H1 (cell line): ENCODE measurements around the gene CAMTA1. TPM values are rescaled to one million over a fixed set of nuclear protein-coding genes. Genes with fewer than 3 reads are reported as not detected.

Experiments
- CTCF ChIA-PET: fragments of 300-600 bp; sonication (Branson Sonifier 250); formaldehyde crosslinking; loops from one replicate; lab custom pipeline; 2021; ENCODE audit not compliant: partially characterized antibody; lab: Charles Lee
- POLR2A ChIA-PET: fragments of 300-600 bp; sonication (Branson Sonifier 250); formaldehyde crosslinking; loops from one replicate; lab custom pipeline; 2021; ENCODE audit warnings: inconsistent platforms; ENCODE audit not compliant: partially characterized antibody; lab: Charles Lee
- DNase-seq, 2 experiments: peaks; one replicate each; pipeline versions ENCODE4 v3.0.0 to v3.0.0-alpha.2; 2010 to 2022; ENCODE audit warnings: low spot score in 2 of 2, low read depth in 1 of 2, mixed read lengths in 1 of 2
- FAIRE-seq: peaks from 2 replicates; lab custom pipeline; 2011; peaks lifted over from hg19 to GRCh38; lab: Jason Lieb, UNC
- H2AFZ ChIP-seq: 2 replicates; pipeline ENCODE4 v1.8.1; 2012; ENCODE audit warnings: low read length, inconsistent platforms
- H2AK5ac ChIP-seq: 2 replicates; pipeline ENCODE4 v1.6.1; 2013; ENCODE audit warnings: low read depth, low read length
- H2BK120ac ChIP-seq: replicated peaks from 2 replicates; pipeline ENCODE3; 2013; ENCODE audit warnings: low read depth, low read length, inconsistent platforms
- H2BK12ac ChIP-seq: 2 replicates; pipeline ENCODE4 v1.6.1; 2013; ENCODE audit warnings: low read depth, low read length
- H2BK15ac ChIP-seq: 2 replicates; pipeline ENCODE4 v1.6.1; 2013; ENCODE audit warnings: low read length
- H2BK20ac ChIP-seq: 2 replicates; pipeline ENCODE4 v1.6.1; 2013; ENCODE audit warnings: low read length
- H2BK5ac ChIP-seq: 2 replicates; pipeline ENCODE4 v1.6.1; 2013; ENCODE audit warnings: low read depth, low read length
- H3K14ac ChIP-seq: 2 replicates; pipeline ENCODE4 v1.6.1; 2013; ENCODE audit warnings: inconsistent platforms; ENCODE audit not compliant: insufficient read length
- H3K18ac ChIP-seq: 2 replicates; pipeline ENCODE4 v1.6.1; 2013; ENCODE audit warnings: low read length; ENCODE audit errors: extremely low read depth
- H3K23ac ChIP-seq: 2 replicates; pipeline ENCODE4 v1.6.1; 2013; ENCODE audit warnings: inconsistent platforms; ENCODE audit not compliant: insufficient read length
- H3K23me2 ChIP-seq: 2 replicates; pipeline ENCODE4 v1.6.1; 2013; ENCODE audit warnings: low read depth, low read length
- H3K27ac ChIP-seq: 2 replicates; pipeline ENCODE4 v1.6.1; 2011; ENCODE audit warnings: low read depth, low read length, inconsistent platforms
- H3K27me3 ChIP-seq, 4 experiments: replicated peaks in 1 of 4; 1 replicate in 1 of 4; 2 replicates in 3 of 4; pipeline versions ENCODE4 v1.6.1 to v1.8.1; 2011 to 2013; ENCODE audit warnings: low read length in 3 of 4, mild to moderate bottlenecking in 3 of 4, inconsistent platforms in 2 of 4, mixed read lengths in 2 of 4, moderate library complexity in 1 of 4; ENCODE audit not compliant: control insufficient read depth in 3 of 4, insufficient read depth in 3 of 4; ENCODE audit errors: extremely low read depth in 1 of 4
- H3K36me3 ChIP-seq, 4 experiments: 2 replicates each; pipeline versions ENCODE4 v1.6.1 to v1.8.1; 2011 to 2013; ENCODE audit warnings: mild to moderate bottlenecking in 4 of 4, low read length in 3 of 4, moderate library complexity in 2 of 4, control low read depth in 1 of 4, inconsistent platforms in 1 of 4; ENCODE audit not compliant: insufficient read depth in 4 of 4, control insufficient read depth in 2 of 4
- H3K4ac ChIP-seq: replicated peaks from 2 replicates; pipeline ENCODE3; 2013; ENCODE audit warnings: low read length, low read depth, mixed read lengths, inconsistent platforms; ENCODE audit not compliant: insufficient read length
- H3K4me1 ChIP-seq, 4 experiments: replicated peaks in 1 of 4; 1 replicate in 1 of 4; 2 replicates in 3 of 4; pipeline versions ENCODE4 v1.6.1 to v1.8.1; 2011 to 2013; ENCODE audit warnings: low read length in 3 of 4, inconsistent platforms in 2 of 4, mixed read lengths in 1 of 4; ENCODE audit not compliant: insufficient read depth in 4 of 4, control insufficient read depth in 3 of 4
- H3K4me2 ChIP-seq, 2 experiments: 2 replicates each; pipeline versions ENCODE4 v1.6.1 to v1.8.1; 2011 to 2013; ENCODE audit warnings: low read depth in 2 of 2, low read length in 2 of 2, control low read depth in 1 of 2, inconsistent platforms in 1 of 2, mild to moderate bottlenecking in 1 of 2; ENCODE audit not compliant: insufficient read depth in 1 of 2
- H3K4me3 ChIP-seq, 4 experiments: fragments of 200-600, 300-600 bp in 1 of 4; sonication (generic), shearing (Covaris generic), sonication (Bioruptor Twin) in 1 of 4; 2 replicates each; pipeline versions ENCODE4 v1.5.1 to v1.8.1; 2011 to 2016; ENCODE audit warnings: low read length in 4 of 4, low read depth in 3 of 4, control low read depth in 2 of 4, inconsistent platforms in 2 of 4, mild to moderate bottlenecking in 2 of 4, mixed read lengths in 1 of 4, moderate library complexity in 1 of 4; ENCODE audit not compliant: insufficient read depth in 2 of 4; ENCODE audit errors: extremely low read depth in 1 of 4
- H3K56ac ChIP-seq: replicated peaks from 2 replicates; pipeline ENCODE3; 2013; ENCODE audit warnings: low read depth, mild to moderate bottlenecking, mixed read lengths, low read length, inconsistent platforms; ENCODE audit not compliant: insufficient read length
- H3K79me1 ChIP-seq: 2 replicates; pipeline ENCODE4 v1.6.1; 2013; ENCODE audit warnings: low read depth, low read length, control low read depth
- H3K79me2 ChIP-seq, 2 experiments: 2 replicates each; pipeline versions ENCODE4 v1.6.1 to v1.8.1; 2012 to 2013; ENCODE audit warnings: low read length in 2 of 2, mild to moderate bottlenecking in 2 of 2, inconsistent platforms in 1 of 2; ENCODE audit not compliant: insufficient read depth in 2 of 2, control insufficient read depth in 1 of 2
- H3K9ac ChIP-seq, 4 experiments: replicated peaks in 1 of 4; 1 replicate in 1 of 4; 2 replicates in 3 of 4; pipeline versions ENCODE4 v1.6.1 to v1.8.1; 2011 to 2013; ENCODE audit warnings: low read depth in 3 of 4, low read length in 3 of 4, control low read depth in 2 of 4, mild to moderate bottlenecking in 2 of 4, moderate library complexity in 2 of 4, inconsistent platforms in 1 of 4; ENCODE audit errors: extremely low read depth in 1 of 4
- H3K9me3 ChIP-seq, 2 experiments: 2 replicates each; pipeline versions ENCODE4 v1.6.1 to v1.8.1; 2012 to 2013; ENCODE audit warnings: mild to moderate bottlenecking in 2 of 2, moderate library complexity in 2 of 2, control low read depth in 1 of 2, inconsistent platforms in 1 of 2, low read depth in 1 of 2, low read length in 1 of 2, mixed read lengths in 1 of 2; ENCODE audit not compliant: insufficient read depth in 2 of 2
- H4K20me1 ChIP-seq, 2 experiments: replicated peaks in 1 of 2; 2 replicates each; pipeline versions ENCODE3 to v1.8.1; 2011 to 2013; ENCODE audit warnings: inconsistent platforms in 2 of 2, low read length in 2 of 2, mild to moderate bottlenecking in 1 of 2; ENCODE audit not compliant: insufficient read depth in 2 of 2, control insufficient read depth in 1 of 2
- H4K5ac ChIP-seq: 2 replicates; pipeline ENCODE4 v1.6.1; 2013; ENCODE audit warnings: low read length, low read depth, mixed read lengths, inconsistent platforms; ENCODE audit not compliant: insufficient read length
- H4K8ac ChIP-seq: 2 replicates; pipeline ENCODE4 v1.8.0; 2013; ENCODE audit warnings: mild to moderate bottlenecking, moderate library complexity, low read length, inconsistent platforms; ENCODE audit not compliant: insufficient read depth; ENCODE audit errors: extremely low read depth
- H4K91ac ChIP-seq: replicated peaks from 2 replicates; pipeline ENCODE3; 2013; ENCODE audit warnings: low read length, mixed read lengths, inconsistent platforms; ENCODE audit not compliant: insufficient read length
- EP300 ChIP-seq, 2 experiments: IDR thresholded peaks; 1 replicate in 1 of 2; 2 replicates in 1 of 2; pipeline ENCODE4 v1.6.1; 2011 to 2012; ENCODE audit warnings: low read depth in 2 of 2, low read length in 2 of 2, mild to moderate bottlenecking in 2 of 2, borderline replicate concordance in 1 of 2, inconsistent platforms in 1 of 2, moderate library complexity in 1 of 2
- KDM4A ChIP-seq: IDR thresholded peaks from one replicate; pipeline ENCODE4 v1.7.1; 2012; ENCODE audit warnings: low read depth, mild to moderate bottlenecking, moderate library complexity, low read length, inconsistent platforms; ENCODE audit not compliant: severe bottlenecking
- MAFK ChIP-seq: IDR thresholded peaks from 2 replicates; pipeline ENCODE4 v1.6.1; 2012; ENCODE audit warnings: low read depth, mild to moderate bottlenecking, improper control_type of control experiment, low read length
- SIRT6 ChIP-seq: IDR thresholded peaks from one replicate; pipeline ENCODE4 v1.7.1; 2012; ENCODE audit warnings: low read length, inconsistent platforms
- SP1 ChIP-seq: IDR thresholded peaks from 2 replicates; pipeline ENCODE4 v1.6.1; 2011; ENCODE audit warnings: low read depth, low read length
- SP2 ChIP-seq: IDR thresholded peaks from 2 replicates; pipeline ENCODE4 v1.6.1; 2012; ENCODE audit warnings: mild to moderate bottlenecking, low read length, inconsistent platforms
- SP4 ChIP-seq: IDR thresholded peaks from 2 replicates; pipeline ENCODE4 v1.6.1; 2012; ENCODE audit warnings: low read length, inconsistent platforms
- SRF ChIP-seq: IDR thresholded peaks from 2 replicates; pipeline ENCODE4 v1.6.1; 2011; ENCODE audit warnings: mild to moderate bottlenecking, low read depth, low read length, moderate library complexity
- SUZ12 ChIP-seq: fragments of 200-600 bp; sonication (generic); IDR thresholded peaks from 2 replicates; pipeline ENCODE4 v1.6.1; 2012; ENCODE audit warnings: mild to moderate bottlenecking, inconsistent platforms, low read length, moderate library complexity, mixed read lengths
- TCF12 ChIP-seq: IDR thresholded peaks from 2 replicates; pipeline ENCODE4 v1.6.1; 2011; ENCODE audit warnings: low read depth, mild to moderate bottlenecking, low read length
- TEAD4 ChIP-seq: IDR thresholded peaks from 2 replicates; pipeline ENCODE4 v1.6.1; 2012; ENCODE audit warnings: low read depth, low read length, inconsistent platforms, mixed read lengths
- WGBS, 2 experiments: shearing (Covaris generic) in 1 of 2; methylation state at CpG; one replicate each; pipeline versions ENCODE4 v1.1.6 to v1.1.7; 2013 to 2015; ENCODE audit warnings: low lambda C conversion rate in 2 of 2, mixed read lengths in 2 of 2, inconsistent platforms in 1 of 2, low coverage in 1 of 2, missing lambda C conversion rate in 1 of 2; ENCODE audit not compliant: insufficient replicate concordance in 2 of 2, insufficient coverage in 1 of 2, insufficient read length in 1 of 2; ENCODE audit errors: extremely low coverage in 1 of 2, missing lambda C conversion rate in 1 of 2; 5-methylcytosine and 5-hydroxymethylcytosine counted together
- polyA plus RNA-seq, 7 experiments: library from polyadenylated mRNA; depleted of rRNA in 3 of 7; stranded (reverse) in 5 of 7; unstranded in 2 of 7; fragments of >200 nt in 5 of 7; fragments of 200-250 nt in 2 of 7; gene quantifications; 1 replicate in 5 of 7; 2 replicates in 1 of 7; 4 replicates in 1 of 7; pipeline versions ENCODE4 v1.2.1 to v1.2.3, GENCODE V29; 2011 to 2013; ENCODE audit warnings: missing spikeins in 2 of 7, mixed read lengths in 2 of 7
- total RNA-seq: library from RNA; stranded (reverse); fragmentation: NEBNext Ultra II Directional; extraction: Animal tissue kit (Norgen Biotek cat#: 25700); gene quantifications from 2 replicates; pipeline ENCODE4 v1.2.1, GENCODE V29; 2021
- TF ChIP-seq, protein P1 (sequence below): IDR thresholded peaks from 2 replicates; pipeline ENCODE4 v1.6.1; 2012; ENCODE audit warnings: inconsistent platforms

CAMTA1 gene
- total and polyA plus RNA-seq, 2 of the 8 experiments (the other 6 are each of a cell fraction or from before 2014, with no cell fraction given), result 65.0 to 119 TPM

DNA sequence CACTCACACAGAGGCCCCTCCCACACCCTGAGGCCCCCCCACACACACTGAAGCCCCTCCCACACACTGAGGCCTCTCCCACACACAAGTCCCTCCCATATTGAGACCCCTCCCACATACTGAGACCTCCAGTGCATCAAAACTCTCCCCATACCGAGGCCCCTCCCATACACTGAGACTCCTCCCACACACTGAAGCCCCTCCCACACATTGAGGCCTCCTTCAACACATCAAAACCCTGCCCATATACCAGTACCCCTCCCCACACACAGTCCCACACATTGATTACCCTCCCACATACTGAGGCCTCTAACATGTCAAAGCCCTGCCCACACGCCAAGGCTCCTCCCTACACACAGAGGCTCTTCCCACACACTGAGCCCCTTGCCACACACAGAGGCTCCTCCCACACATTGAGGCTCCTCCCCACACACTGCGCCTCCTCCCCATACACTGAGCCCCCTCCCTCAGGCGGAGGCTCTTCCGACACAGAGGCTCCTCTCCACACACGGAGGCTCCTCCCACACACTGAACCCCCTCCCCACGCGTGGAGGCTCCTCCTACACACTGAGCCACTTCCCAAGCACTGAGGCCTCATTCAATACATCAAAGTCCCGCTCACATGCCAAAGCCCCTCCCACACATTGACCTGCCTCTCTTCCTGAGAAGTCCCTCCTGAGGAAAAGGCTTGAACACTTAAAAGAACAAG, 392.3 kb downstream of the CAMTA1 start:
- TF ChIP-seq, protein P1, sequence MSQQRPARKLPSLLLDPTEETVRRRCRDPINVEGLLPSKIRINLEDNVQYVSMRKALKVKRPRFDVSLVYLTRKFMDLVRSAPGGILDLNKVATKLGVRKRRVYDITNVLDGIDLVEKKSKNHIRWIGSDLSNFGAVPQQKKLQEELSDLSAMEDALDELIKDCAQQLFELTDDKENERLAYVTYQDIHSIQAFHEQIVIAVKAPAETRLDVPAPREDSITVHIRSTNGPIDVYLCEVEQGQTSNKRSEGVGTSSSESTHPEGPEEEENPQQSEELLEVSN, result no peak
- TF ChIP-seq SP4 (no peak), MAFK (no peak), SIRT6 (no peak), KDM4A (no peak), SUZ12 (no peak), SP1 (no peak), TEAD4 (no peak), TCF12 (no peak), SP2 (no peak), EP300 (IDR thresholded peaks at IDR 0.05; ENCODE audit: borderline replicate concordance in 1 of 2, low read depth in 2 of 2, low read length in 2 of 2) (no peak), SRF (no peak)
- Histone ChIP-seq H2BK20ac (no peak overlapping the region), H3K56ac (no peak overlapping the region), H3K4me2 (no peak overlapping the region), H4K20me1 (no peaks in the 10 kb centered on the region), H3K4me3 (no peak overlapping the region), H2BK5ac (no peak overlapping the region), H3K4ac (no peak overlapping the region), H2AFZ (no peak overlapping the region), H4K91ac (no peak overlapping the region), H3K9me3 (peaks cover 4 to 8% of the 10 kb centered on the region in 2 experiments; a peak in 3 of 4 replicates), H3K27ac (no peak overlapping the region), H3K36me3 (no peaks in the 10 kb centered on the region), H3K18ac (no peak overlapping the region), H2BK12ac (no peak overlapping the region), H3K14ac (no peak overlapping the region), H4K5ac (no peak overlapping the region), H3K79me2 (no peaks in the 10 kb centered on the region), H3K9ac (no peak overlapping the region), H3K23ac (no peak overlapping the region), H2AK5ac (0 out of 2 replicates have a peak overlapping the region, but pooled peaks have one; percentile 3), H3K27me3 (0 out of 7 replicates have a peak, but pooled peaks cover 0 to 2% (median 0%) of the 10 kb centered on the region in 4 experiments), H2BK120ac (no peak overlapping the region), H3K23me2 (no peaks in the 10 kb centered on the region), H3K4me1 (peaks cover 0 to 4% (median 0%) of the 10 kb centered on the region in 4 experiments; a peak in 3 of 7 replicates), H3K79me1 (no peaks in the 10 kb centered on the region), H4K8ac (no peak overlapping the region), H2BK15ac (no peak overlapping the region)
- 80% methylated on average over 9 of the region's 9 CpGs; no CpG with 5 or more reads in 1 of the 2 experiments for WGBS, 2 experiments
- ChIA-PET CTCF (interaction anchor here (0.6 kb wide), 2 partner anchors 515 to 557 kb away, joined by 3 read pairs; no protein-coding TSS in a partner anchor), POLR2A (no interaction called here)
- FAIRE-seq (peak; percentile 7), DNase-seq (no peak)
